ENCODE data around the gene ODAD2. TPM values are rescaled to one million over a fixed set of nuclear protein-coding genes. Genes with fewer than 3 reads are reported as not detected.

The ODAD2 gene
- total and polyA plus RNA-seq, 2 donors (not counting 3 experiments of a cell fraction or from before 2014, with no cell fraction given): 1.1 to 4.4 TPM

DNA sequence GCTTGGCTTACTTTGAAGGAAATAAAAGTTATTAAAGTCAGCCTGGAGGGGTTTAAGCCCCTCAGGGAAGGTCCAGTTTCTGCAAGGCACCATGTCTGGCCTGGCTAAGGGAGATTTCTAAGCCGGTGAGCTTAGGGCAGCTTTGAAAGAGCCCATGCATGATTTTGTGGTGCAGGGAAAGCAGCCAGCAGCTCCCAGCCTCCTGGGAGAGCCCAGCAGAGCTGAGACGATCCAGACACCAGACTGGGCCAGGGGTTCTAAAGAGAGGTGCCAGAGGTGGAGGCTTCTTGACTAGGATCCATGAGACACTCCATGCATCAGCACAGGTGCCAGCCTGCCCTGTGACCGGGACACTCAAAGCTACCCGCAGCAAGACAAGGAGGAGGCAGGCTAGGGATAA lies 193.7 kb downstream of the ODAD2 start:
- dilution Hi-C loops (cut with MboI; ENCODE audit: extremely low pct_ligation_motif_present, low sequenced_read_pairs): no loop called here
- Histone ChIP-seq H3K36me3 (ENCODE audit: control insufficient read depth in 2 of 2, extremely low read depth in 1 of 2, insufficient read depth in 2 of 2, low read length in 2 of 2) (no peaks in the 10 kb centered on the region), H3K4me3 (replicated peaks in 1 of 3; ENCODE audit: insufficient read depth in 1 of 3, low read depth in 1 of 3, low read length in 3 of 3) (no peak overlapping the region), H3K9ac (replicated peaks; ENCODE audit: extremely low read depth, insufficient read depth, low read length) (no peak overlapping the region), H3K27me3 (ENCODE audit: control insufficient read depth in 2 of 2, insufficient read depth in 2 of 2, low read length in 2 of 2) (peaks cover 0 to 1% of the 10 kb centered on the region in 2 experiments), H3K4me1 (ENCODE audit: control insufficient read depth, extremely low read depth, insufficient read depth, low read length) (no peaks in the 10 kb centered on the region), H4K20me1 (replicated peaks; ENCODE audit: control insufficient read depth, extremely low read depth, insufficient read depth, low read length) (no peaks in the 10 kb centered on the region), H3K9me1 (replicated peaks; ENCODE audit: control insufficient read depth, extremely low read depth, insufficient read depth, low read length) (no peaks in the 10 kb centered on the region), H3K27ac (ENCODE audit: insufficient read depth, low read depth, low read length) (no peak overlapping the region), H3K79me2 (ENCODE audit: control insufficient read depth, insufficient read depth, low read length) (no peaks in the 10 kb centered on the region), H3K9me3 (replicated peaks; ENCODE audit: control insufficient read depth, insufficient read depth, low read length) (no peaks in the 10 kb centered on the region), H3K4me2 (ENCODE audit: insufficient read depth, low read length) (no peak overlapping the region), H2AFZ (ENCODE audit: low read depth, low read length) (no peak overlapping the region)
- intact Hi-C loops (cut with micrococcal nuclease): no loop called here
- DNase-seq (ENCODE audit: low read depth, low spot score) (no peak), FAIRE-seq (no peak)
- no TSS peak for BruUV-seq (replicated peaks)
- ChIA-PET POLR2A (no interaction called here), CTCF (interaction anchor here (1.3 kb wide), 1 partner anchor 14 kb away, joined by 4 read pairs; no protein-coding TSS in a partner anchor)
- no peak for TF ChIP-seq MAX (IDR thresholded peaks at IDR 0.05; ENCODE audit: insufficient read depth, insufficient read length)
- TF ChIP-seq JUN (IDR thresholded peaks at IDR 0.05; ENCODE audit: borderline replicate concordance, insufficient read depth, insufficient read length, low read depth): no peak
- TF ChIP-seq POLR2AphosphoS5 (IDR thresholded peaks at IDR 0.05; ENCODE audit: insufficient read depth, low read depth, low read length): no peak
- TF ChIP-seq POLR2A (IDR thresholded peaks at IDR 0.05; ENCODE audit: low read depth, low read length): no peak
- no peak for TF ChIP-seq GATA2 (IDR thresholded peaks at IDR 0.05; ENCODE audit: insufficient read depth, insufficient read length, low read depth, low read length)
- no peak for TF ChIP-seq EZH2 (IDR thresholded peaks at IDR 0.05; ENCODE audit: borderline replicate concordance, low read depth, low read length, severe bottlenecking)
- TF ChIP-seq FOS (IDR thresholded peaks at IDR 0.05; ENCODE audit: borderline replicate concordance, insufficient read depth, low read length): no peak
- TF ChIP-seq MYC (IDR thresholded peaks at IDR 0.05; ENCODE audit: low read depth, low read length): no peak

- H3K9me1 ChIP-seq (replicated peaks; ENCODE audit: control insufficient read depth, extremely low read depth, insufficient read depth, low read length): no peaks in the 10 kb centered on the region
- no peak for TF ChIP-seq FOS (IDR thresholded peaks at IDR 0.05; ENCODE audit: borderline replicate concordance, insufficient read depth, low read length)
- intact Hi-C loops (cut with micrococcal nuclease): no loop called here
- DNase-seq (ENCODE audit: low read depth, low spot score): no peak
- no peaks in the 10 kb centered on the region for H3K79me2 ChIP-seq (ENCODE audit: control insufficient read depth, insufficient read depth, low read length)
- no peak for FAIRE-seq
- no peaks in the 10 kb centered on the region for H3K9me3 ChIP-seq (replicated peaks; ENCODE audit: control insufficient read depth, insufficient read depth, low read length)
- no TSS peak for BruUV-seq (replicated peaks)
- POLR2A ChIA-PET: no interaction called here
- no peak overlapping the region for H3K4me2 ChIP-seq (ENCODE audit: insufficient read depth, low read length)
- dilution Hi-C loops (cut with MboI; ENCODE audit: extremely low pct_ligation_motif_present, low sequenced_read_pairs): no loop called here
- peaks cover 0 to 3% of the 10 kb centered on the region in 2 experiments for H3K27me3 ChIP-seq (ENCODE audit: control insufficient read depth in 2 of 2, insufficient read depth in 2 of 2, low read length in 2 of 2)
- no peak overlapping the region for H3K27ac ChIP-seq (ENCODE audit: insufficient read depth, low read depth, low read length)
- no peak overlapping the region for H2AFZ ChIP-seq (ENCODE audit: low read depth, low read length)
- no peaks in the 10 kb centered on the region for H3K36me3 ChIP-seq (ENCODE audit: control insufficient read depth in 2 of 2, extremely low read depth in 1 of 2, insufficient read depth in 2 of 2, low read length in 2 of 2)
- no peaks in the 10 kb centered on the region for H3K4me1 ChIP-seq (ENCODE audit: control insufficient read depth, extremely low read depth, insufficient read depth, low read length)
- CTCF ChIA-PET: interaction anchor here (1.3 kb wide), 1 partner anchor 13 kb away, joined by 4 read pairs; no protein-coding TSS in a partner anchor
- H3K4me3 ChIP-seq (replicated peaks in 1 of 3; ENCODE audit: insufficient read depth in 1 of 3, low read depth in 1 of 3, low read length in 3 of 3): no peak overlapping the region
- no peaks in the 10 kb centered on the region for H4K20me1 ChIP-seq (replicated peaks; ENCODE audit: control insufficient read depth, extremely low read depth, insufficient read depth, low read length)
- no peak overlapping the region for H3K9ac ChIP-seq (replicated peaks; ENCODE audit: extremely low read depth, insufficient read depth, low read length)
Observed at GRCh38 chr10:27804136-27804535, 194.7 kb downstream of the ODAD2 start.
